H1 (cell line): Measurements from ENCODE around the gene MTHFS.
"Not testable (repeated sequence)": the region's sequence is repeated elsewhere in the genome, so short reads cannot be mapped to it uniquely, and the experiment has no call there.

Experiments
- CTBP2 ChIP-seq: IDR thresholded peaks from 2 replicates; pipeline ENCODE4 v1.7.0; 2011; ENCODE audit warnings: borderline replicate concordance, mild to moderate bottlenecking, moderate library complexity, mixed read lengths, low read length; ENCODE audit not compliant: insufficient read depth, insufficient read length
- CTCF ChIP-seq, 3 experiments: IDR thresholded peaks; 1 replicate in 2 of 3; 2 replicates in 1 of 3; pipeline versions ENCODE4 v1.5.1 to v1.6.1; 2011; ENCODE audit warnings: low read length in 3 of 3, mild to moderate bottlenecking in 3 of 3, inconsistent platforms in 2 of 3, low read depth in 1 of 3, moderate library complexity in 1 of 3; ENCODE audit not compliant: insufficient read depth in 1 of 3; ENCODE audit errors: control extremely low read depth in 1 of 3
- EP300 ChIP-seq, 2 experiments: IDR thresholded peaks; 1 replicate in 1 of 2; 2 replicates in 1 of 2; pipeline ENCODE4 v1.6.1; 2011 to 2012; ENCODE audit warnings: low read depth in 2 of 2, low read length in 2 of 2, mild to moderate bottlenecking in 2 of 2, borderline replicate concordance in 1 of 2, inconsistent platforms in 1 of 2, moderate library complexity in 1 of 2
- EZH2 ChIP-seq: fragments of 200-600 bp; sonication (generic); IDR thresholded peaks from 2 replicates; pipeline ENCODE4 v1.7.1; 2012; ENCODE audit warnings: low read depth, mild to moderate bottlenecking, moderate library complexity, low read length, inconsistent platforms; ENCODE audit not compliant: severe bottlenecking
- MAFK ChIP-seq: IDR thresholded peaks from 2 replicates; pipeline ENCODE4 v1.6.1; 2012; ENCODE audit warnings: low read depth, mild to moderate bottlenecking, improper control_type of control experiment, low read length
- MAX ChIP-seq: IDR thresholded peaks from 2 replicates; pipeline ENCODE4 v1.6.1; 2012; ENCODE audit warnings: inconsistent platforms
- POLR2A ChIP-seq, 2 experiments: IDR thresholded peaks; 1 replicate in 1 of 2; 2 replicates in 1 of 2; pipeline ENCODE4 v1.6.1; 2011; ENCODE audit warnings: low read depth in 2 of 2, low read length in 2 of 2, mild to moderate bottlenecking in 2 of 2; ENCODE audit errors: control extremely low read depth in 1 of 2
- RXRA ChIP-seq: IDR thresholded peaks from 2 replicates; pipeline ENCODE4 v1.6.1; 2011; ENCODE audit warnings: low read depth, mild to moderate bottlenecking, low read length, moderate library complexity; ENCODE audit not compliant: insufficient read depth
- YY1 ChIP-seq: IDR thresholded peaks from 2 replicates; pipeline ENCODE4 v1.6.1; 2011; ENCODE audit warnings: low read depth, mild to moderate bottlenecking, low read length
- ZNF274 ChIP-seq: IDR thresholded peaks from 2 replicates; pipeline ENCODE4 v1.7.0; 2012; ENCODE audit warnings: low read length, borderline replicate concordance; ENCODE audit errors: extremely low read depth

- TF ChIP-seq CTCF (IDR thresholded peaks at IDR 0.05; ENCODE audit: control extremely low read depth in 1 of 3, insufficient read depth in 1 of 3, low read depth in 1 of 3, low read length in 3 of 3); EP300 (IDR thresholded peaks at IDR 0.05; ENCODE audit: borderline replicate concordance in 1 of 2, low read depth in 2 of 2, low read length in 2 of 2); RXRA; MAFK; YY1; ZNF274; CTBP2; POLR2A (IDR thresholded peaks at IDR 0.05; ENCODE audit: control extremely low read depth in 1 of 2, low read depth in 2 of 2, low read length in 2 of 2); EZH2; MAX: not testable (repeated sequence)
Observed at GRCh38 chr15:79935556-79936201, 38.9 kb upstream of the MTHFS start.
